ENCODE results near the gene PDK2.

The PDK2 gene

GRCh38 chr17:50094753-50095619 is at the start of gene PDK2:
TSS of gene PDK2 (plus strand) at chr17:50095351. CDS start at chr17:50095436, 85 bp downstream.
- DNase-seq: peak; percentile 98

- DNase-seq: no peak
These were observed 49.0 kb upstream of the PDK2 start for GRCh38 chr17:50046179-50046578.

GRCh38 chr17:50046667-50047066 is 48.5 kb upstream of the PDK2 start:
- DNase-seq: no peak

- DNase-seq: no peak
These were observed 48.1 kb upstream of the PDK2 start for GRCh38 chr17:50047083-50047482.

- DNase-seq: peak; percentile 29
These were observed 47.5 kb upstream of the PDK2 start for GRCh38 chr17:50047488-50048126.

- DNase-seq: peak; percentile 18
These were observed 46.9 kb upstream of the PDK2 start for GRCh38 chr17:50048146-50048720.

GRCh38 chr17:50048988-50049387 is 46.2 kb upstream of the PDK2 start:
- no peak for DNase-seq

- DNase-seq: peak; percentile 2
These were observed 45.5 kb upstream of the PDK2 start for GRCh38 chr17:50049636-50050035.

GRCh38 chr17:50050431-50051032 is 44.6 kb upstream of the PDK2 start:
- DNase-seq: no peak

- no peak for DNase-seq
These were observed 44.0 kb upstream of the PDK2 start for GRCh38 chr17:50051082-50051576.

GRCh38 chr17:50051606-50052005 is 43.5 kb upstream of the PDK2 start:
- no peak for DNase-seq

GRCh38 chr17:50052241-50052796 is 42.8 kb upstream of the PDK2 start:
- DNase-seq: no peak

- no peak for DNase-seq
These were observed 42.1 kb upstream of the PDK2 start for GRCh38 chr17:50052822-50053653.

GRCh38 chr17:50053654-50053960 is 41.5 kb upstream of the PDK2 start:
- DNase-seq: no peak

- DNase-seq: no peak
These were observed 40.1 kb upstream of the PDK2 start for GRCh38 chr17:50055055-50055425.

- peak; percentile 70 for DNase-seq
These were observed 39.5 kb upstream of the PDK2 start, which contains the start of gene ITGA3 for GRCh38 chr17:50055426-50056216. TSS of gene ITGA3 (plus strand) at chr17:50056110. CDS start at chr17:50056440, 330 bp downstream.

- DNase-seq: peak; percentile 71
These were observed 38.8 kb upstream of the PDK2 start for GRCh38 chr17:50056217-50056960.

GRCh38 chr17:50056961-50057330 is 38.2 kb upstream of the PDK2 start:
- no peak for DNase-seq

GRCh38 chr17:50057521-50057991 is 37.6 kb upstream of the PDK2 start:
- no peak for DNase-seq

- no peak for DNase-seq
These were observed 36.7 kb upstream of the PDK2 start for GRCh38 chr17:50058296-50058953.

Data from left hindlimb (tissue), 1 donor.